Prostate gland (tissue), 1 donor: ENCODE results near the gene CGREF1.
A peak's percentile ranks its signal among the peaks of the same experiment; 100 is the strongest.

Source experiments
- POLR2A ChIP-seq: fragments of 450-650 bp; IDR thresholded peaks from one replicate; pipeline ENCODE4 v1.6.1; 2016; ENCODE audit warnings: antibody characterized with exemption, mild to moderate bottlenecking
- POLR2AphosphoS5 ChIP-seq: sonication (generic); formaldehyde crosslinking; IDR thresholded peaks from one replicate; pipeline ENCODE4 v1.6.1; 2017; ENCODE audit warnings: antibody characterized with exemption

DNA sequence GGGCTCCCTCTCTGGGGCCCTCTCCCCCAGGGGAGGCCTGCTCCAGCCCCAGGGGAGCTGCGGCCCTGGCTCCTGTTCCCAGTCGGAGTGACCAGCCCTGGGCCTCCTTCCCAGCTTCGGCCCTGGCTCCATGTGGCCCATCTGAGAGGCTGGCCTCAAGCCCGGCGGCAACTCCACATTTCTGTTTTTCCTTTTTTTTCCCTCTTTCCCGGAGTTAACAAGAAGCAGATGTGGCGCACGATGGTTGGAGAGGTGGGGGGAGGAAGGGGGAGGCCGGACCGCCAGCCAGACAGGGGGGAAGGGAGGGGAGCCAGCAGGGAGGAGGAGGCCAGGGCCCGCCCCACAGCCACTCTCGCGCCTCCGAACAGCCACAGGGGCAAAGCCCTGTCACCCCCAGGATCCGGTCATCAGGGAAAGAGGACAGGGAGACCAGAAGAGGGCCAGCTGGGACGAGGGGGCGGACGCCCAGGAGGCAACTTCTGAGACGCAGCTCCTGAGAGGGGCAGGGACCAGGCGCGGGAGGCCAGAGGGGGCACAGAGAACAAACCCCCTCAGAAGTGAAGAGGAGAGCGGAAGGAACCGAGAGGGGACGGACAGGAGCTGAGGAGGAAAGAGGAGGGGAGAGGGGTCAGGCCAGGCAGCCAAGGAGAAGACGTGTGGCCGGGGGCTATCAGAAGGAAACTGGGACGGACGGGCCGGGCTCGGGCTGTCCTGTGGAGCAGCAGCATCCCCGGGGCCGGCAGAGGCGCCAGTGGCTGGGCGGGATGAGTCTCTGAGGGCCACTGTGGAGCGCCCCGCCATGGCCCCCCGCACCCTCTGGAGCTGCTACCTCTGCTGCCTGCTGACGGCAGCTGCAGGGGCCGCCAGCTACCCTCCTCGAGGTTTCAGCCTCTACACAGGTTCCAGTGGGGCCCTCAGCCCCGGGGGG lies 40.4 kb downstream of the CGREF1 start, which contains the start of gene EMILIN1:
- TF ChIP-seq POLR2AphosphoS5 (peak; percentile 31), POLR2A (no peak)
